Activated CD4-positive, CD25-positive, alpha-beta regulatory T cell treated with anti-CD3 and anti-CD28 coated beads, Interleukin-2, amount 50 U/mL, for 24 hours (primary cell): ENCODE results near the gene KDM1B.

Source experiments
- ATAC-seq, 2 donors: fragments of 150-1000 bp; cut with Tn5 transposase; one replicate each; pipeline ENCODE4 v1.10.0; 2021; ENCODE audit warnings: mild to moderate bottlenecking in 1 of 2, moderate library complexity in 1 of 2

The KDM1B gene

GRCh38 chr6:18264923-18265377 lies 109.7 kb downstream of the KDM1B start:
- ATAC-seq, result no peak

GRCh38 chr6:18265787-18266522 lies 110.7 kb downstream of the KDM1B start:
- ATAC-seq, result no peak

- ATAC-seq, result no peak
Observed at GRCh38 chr6:18266523-18266912, 111.3 kb downstream of the KDM1B start.

GRCh38 chr6:18268066-18268465 lies 112.8 kb downstream of the KDM1B start:
- no peak for ATAC-seq

- ATAC-seq, result no peak
Observed at GRCh38 chr6:18269253-18269652, 114.0 kb downstream of the KDM1B start.

GRCh38 chr6:18269717-18270116 lies 114.5 kb downstream of the KDM1B start:
- no peak for ATAC-seq

GRCh38 chr6:18270216-18270615 lies 115.0 kb downstream of the KDM1B start:
- ATAC-seq, result no peak
